PC-3 (cell line): ENCODE results near the gene CCNQ. TPM values are rescaled to one million over a fixed set of nuclear protein-coding genes. Genes with fewer than 3 reads are reported as not detected.

Experiments used
- ATAC-seq: fragments of 200-7000 bp; cut with Tn5 transposase; 2 replicates; pipeline ENCODE4 v1.9.1; 2020; ENCODE audit warnings: mild to moderate bottlenecking, moderate library complexity
- BruUV-seq: library from RNA; stranded (reverse); fragments of 400-500 nt; replicated peaks from 2 replicates; lab custom pipeline; 2021; lab: Mats Ljungman, UMichigan
- CTCF ChIA-PET: fragments of 300-600 bp; sonication (Branson Sonifier 250); formaldehyde crosslinking; loops from one replicate; lab custom pipeline; 2022; ENCODE audit warnings: antibody characterized with exemption; lab: Charles Lee
- POLR2A ChIA-PET: fragments of 300-600 bp; sonication (Branson Sonifier 250); formaldehyde crosslinking; loops from one replicate; lab custom pipeline; 2022; ENCODE audit warnings: antibody characterized with exemption; ENCODE audit not compliant: unreplicated experiment; lab: Charles Lee
- DNase-seq: peaks from one replicate; pipeline ENCODE4 v3.0.0-alpha.2; 2015
- H2AFZ ChIP-seq: fragments of 300-600 bp; sonication (generic); 2 replicates; pipeline ENCODE4 v1.6.0; 2016; ENCODE audit warnings: antibody characterized with exemption, low read length
- H3F3A ChIP-seq: fragments of 300-600 bp; sonication (generic); one replicate; pipeline ENCODE4 v1.6.0; 2017; ENCODE audit warnings: antibody characterized with exemption, low read length, control low read depth, mild to moderate bottlenecking; ENCODE audit not compliant: unreplicated experiment
- H3K27ac ChIP-seq: fragments of 300-600 bp; sonication (generic); 2 replicates; pipeline ENCODE4 v1.5.1; 2016; ENCODE audit warnings: mild to moderate bottlenecking, low read length
- H3K27me3 ChIP-seq: fragments of 300-600 bp; sonication (generic); 2 replicates; pipeline ENCODE4 v1.6.1; 2016; ENCODE audit warnings: low read length, mixed read lengths
- H3K36me3 ChIP-seq: fragments of 300-600 bp; sonication (generic); 2 replicates; pipeline ENCODE4 v1.6.1; 2016; ENCODE audit warnings: low read depth, mixed run types, low read length, mixed read lengths
- H3K4me1 ChIP-seq: fragments of 300-600 bp; sonication (generic); 2 replicates; pipeline ENCODE4 v1.5.1; 2016; ENCODE audit warnings: low read length; ENCODE audit not compliant: insufficient read depth
- H3K4me2 ChIP-seq: fragments of 300-600 bp; sonication (generic); 2 replicates; pipeline ENCODE4 v1.6.0; 2016; ENCODE audit warnings: low read length
- H3K4me3 ChIP-seq: fragments of 300-600 bp; sonication (generic); 2 replicates; pipeline ENCODE4 v1.5.1; 2016; ENCODE audit warnings: mild to moderate bottlenecking, low read length, mixed read lengths
- H3K79me2 ChIP-seq: fragments of 300-600 bp; sonication (generic); 2 replicates; pipeline ENCODE4 v1.6.1; 2017; ENCODE audit warnings: low read length, mixed read lengths
- H3K9ac ChIP-seq: fragments of 300-600 bp; sonication (generic); 2 replicates; pipeline ENCODE4 v1.6.0; 2016; ENCODE audit warnings: mild to moderate bottlenecking, low read length
- H3K9me2 ChIP-seq: fragments of 300-600 bp; sonication (generic); replicated peaks from 2 replicates; pipeline ENCODE4 v1.6.1; 2016; ENCODE audit warnings: mixed run types, low read length, mixed read lengths
- H3K9me3 ChIP-seq: fragments of 300-600 bp; sonication (generic); 2 replicates; pipeline ENCODE4 v1.6.1; 2016; ENCODE audit warnings: low read length, mixed read lengths
- H4K20me1 ChIP-seq: fragments of 300-600 bp; sonication (generic); 2 replicates; pipeline ENCODE4 v1.6.1; 2016; ENCODE audit warnings: low read length, mixed read lengths
- EZH2 ChIP-seq: fragments of 300-600 bp; sonication (generic); IDR thresholded peaks from one replicate; pipeline ENCODE4 v1.6.1; 2017; ENCODE audit warnings: antibody characterized with exemption, mild to moderate bottlenecking, low read length; ENCODE audit not compliant: unreplicated experiment
- EZH2phosphoT487 ChIP-seq: fragments of 300-600 bp; sonication (generic); IDR thresholded peaks from 2 replicates; pipeline ENCODE4 v1.6.1; 2018; ENCODE audit warnings: mild to moderate bottlenecking, antibody characterized with exemption, low read length, borderline replicate concordance
- intact Hi-C: fragments of 100-400 bp; cut with micrococcal nuclease; formaldehyde crosslinking; loops from 2 replicates; pipeline ENCODE4 v1.9.0; 2023
- total RNA-seq: library from RNA; depleted of rRNA; stranded (reverse); fragments of >200 nt; gene quantifications from 2 replicates; pipeline ENCODE4 v1.2.3, GENCODE V29; 2014
- TF ChIP-seq, protein P1 (sequence below): fragments of 300-600 bp; sonication (generic); conservative IDR thresholded peaks from 2 replicates; pipeline ENCODE4 v1.5.1; 2017; ENCODE audit warnings: antibody characterized with exemption, low read depth, mild to moderate bottlenecking, low read length

CCNQ gene
- total RNA-seq, 1 experiment from 2014 or later = 110 TPM

DNA sequence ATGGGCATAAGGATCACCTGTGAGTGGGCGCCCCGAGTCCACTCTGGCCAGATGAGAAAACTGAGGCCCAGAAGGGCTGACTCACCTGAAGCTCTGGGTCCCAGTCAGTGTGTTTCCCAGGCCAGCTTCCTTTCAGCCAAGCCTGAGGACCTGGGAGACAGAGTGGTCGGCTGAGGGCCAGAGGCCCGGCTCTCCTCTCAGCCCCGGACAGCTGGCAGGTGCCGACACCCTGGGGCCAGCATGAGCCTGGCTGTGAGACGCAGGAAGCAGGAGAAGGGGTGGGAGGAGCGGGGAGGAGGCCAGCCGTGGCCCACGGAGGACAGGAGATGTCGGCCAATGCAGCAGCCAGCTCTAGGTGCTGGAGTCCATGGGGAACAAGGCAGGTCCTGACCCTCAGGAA lies 52.6 kb downstream of the CCNQ start:
- ATAC-seq (no peak), DNase-seq (no peak)
- intact Hi-C loops = no loop called here
- H3K9ac ChIP-seq = no peak overlapping the region
- ChIA-PET CTCF (no interaction called here), POLR2A (no interaction called here)
- H3K79me2 ChIP-seq = no peaks in the 10 kb centered on the region
- no peak overlapping the region for H3K4me3 ChIP-seq
- H3K27ac ChIP-seq = no peak overlapping the region
- H3K4me2 ChIP-seq = no peak overlapping the region
- no peaks in the 10 kb centered on the region for H3F3A ChIP-seq
- H3K36me3 ChIP-seq = no peaks in the 10 kb centered on the region
- H3K9me3 ChIP-seq = no peaks in the 10 kb centered on the region
- H2AFZ ChIP-seq = no peak overlapping the region
- H3K9me2 ChIP-seq = no peaks in the 10 kb centered on the region
- H3K4me1 ChIP-seq = no peaks in the 10 kb centered on the region
- BruUV-seq = no TSS peak
- H3K27me3 ChIP-seq = no peaks in the 10 kb centered on the region
- H4K20me1 ChIP-seq = no peaks in the 10 kb centered on the region
- TF ChIP-seq EZH2 (no peak), EZH2phosphoT487 (no peak)
- TF ChIP-seq, protein P1, sequence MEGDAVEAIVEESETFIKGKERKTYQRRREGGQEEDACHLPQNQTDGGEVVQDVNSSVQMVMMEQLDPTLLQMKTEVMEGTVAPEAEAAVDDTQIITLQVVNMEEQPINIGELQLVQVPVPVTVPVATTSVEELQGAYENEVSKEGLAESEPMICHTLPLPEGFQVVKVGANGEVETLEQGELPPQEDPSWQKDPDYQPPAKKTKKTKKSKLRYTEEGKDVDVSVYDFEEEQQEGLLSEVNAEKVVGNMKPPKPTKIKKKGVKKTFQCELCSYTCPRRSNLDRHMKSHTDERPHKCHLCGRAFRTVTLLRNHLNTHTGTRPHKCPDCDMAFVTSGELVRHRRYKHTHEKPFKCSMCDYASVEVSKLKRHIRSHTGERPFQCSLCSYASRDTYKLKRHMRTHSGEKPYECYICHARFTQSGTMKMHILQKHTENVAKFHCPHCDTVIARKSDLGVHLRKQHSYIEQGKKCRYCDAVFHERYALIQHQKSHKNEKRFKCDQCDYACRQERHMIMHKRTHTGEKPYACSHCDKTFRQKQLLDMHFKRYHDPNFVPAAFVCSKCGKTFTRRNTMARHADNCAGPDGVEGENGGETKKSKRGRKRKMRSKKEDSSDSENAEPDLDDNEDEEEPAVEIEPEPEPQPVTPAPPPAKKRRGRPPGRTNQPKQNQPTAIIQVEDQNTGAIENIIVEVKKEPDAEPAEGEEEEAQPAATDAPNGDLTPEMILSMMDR = no peak

DNA sequence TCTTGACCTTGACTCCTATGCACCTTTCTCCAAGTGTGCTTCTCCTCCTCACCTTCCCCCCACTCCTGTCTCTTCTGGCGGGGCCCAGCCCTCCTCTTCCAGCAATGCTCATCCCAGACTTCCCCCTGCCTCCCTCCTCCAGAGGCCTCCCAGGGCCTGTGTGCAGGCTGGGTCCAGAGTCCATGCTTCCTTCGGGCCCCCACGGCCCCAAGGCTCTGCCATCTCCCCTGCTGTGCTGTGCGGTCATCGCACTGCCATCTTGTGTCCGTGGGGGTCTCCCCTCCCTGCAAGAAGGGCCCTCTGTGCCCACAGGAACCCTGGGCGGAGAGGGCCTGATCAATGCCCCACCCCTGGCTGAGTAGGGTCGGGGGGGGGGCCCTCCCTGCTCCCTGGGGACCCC lies 54.2 kb downstream of the CCNQ start:
- TF ChIP-seq EZH2phosphoT487 = no peak
- TF ChIP-seq EZH2 = no peak
- TF ChIP-seq, protein P1 = no peak
- Histone ChIP-seq H3K4me1 (no peaks in the 10 kb centered on the region), H2AFZ (no peak overlapping the region), H3K9ac (no peak overlapping the region), H3K4me2 (no peak overlapping the region), H3K27ac (no peak overlapping the region), H3K4me3 (no peak overlapping the region), H3F3A (no peaks in the 10 kb centered on the region), H3K9me3 (no peaks in the 10 kb centered on the region), H4K20me1 (no peaks in the 10 kb centered on the region), H3K9me2 (no peaks in the 10 kb centered on the region), H3K79me2 (no peaks in the 10 kb centered on the region), H3K27me3 (no peaks in the 10 kb centered on the region), H3K36me3 (no peaks in the 10 kb centered on the region)
- POLR2A ChIA-PET = no interaction called here
- BruUV-seq = no TSS peak
- DNase-seq = no peak
- ATAC-seq = no peak
- intact Hi-C loops = no loop called here
- CTCF ChIA-PET = no interaction called here

DNA sequence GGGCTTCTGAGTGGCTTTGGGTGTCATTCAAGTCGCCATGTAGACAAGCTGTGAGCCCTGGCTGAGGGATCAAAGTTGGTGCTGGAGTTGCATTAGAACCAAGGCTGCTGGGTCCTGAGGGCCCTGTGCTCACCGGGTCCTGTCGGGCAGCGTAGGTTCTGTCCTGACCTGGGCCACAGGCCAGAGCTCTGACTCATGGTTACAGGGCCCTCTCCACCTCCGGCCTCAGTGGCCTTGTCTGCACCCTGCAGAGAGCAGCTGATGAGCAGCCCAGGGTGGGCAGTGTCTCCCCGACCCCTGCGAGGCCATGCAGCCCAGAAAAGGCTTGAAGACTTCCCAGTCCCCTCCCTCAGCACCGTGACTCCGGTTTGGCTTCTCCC lies 59.0 kb downstream of the CCNQ start:
- Histone ChIP-seq H3F3A (no peaks in the 10 kb centered on the region), H3K4me1 (no peaks in the 10 kb centered on the region), H3K79me2 (no peaks in the 10 kb centered on the region), H3K9me2 (no peaks in the 10 kb centered on the region), H3K27me3 (peaks cover 13% of the 10 kb centered on the region; the same call in 1 of the 2 replicates), H3K9ac (no peak overlapping the region), H4K20me1 (no peaks in the 10 kb centered on the region), H3K36me3 (no peaks in the 10 kb centered on the region), H2AFZ (no peak overlapping the region), H3K4me2 (no peak overlapping the region), H3K27ac (no peak overlapping the region), H3K9me3 (no peaks in the 10 kb centered on the region), H3K4me3 (no peak overlapping the region)
- DNase-seq (no peak), ATAC-seq (peak; percentile 11; the same call in 1 of the 2 replicates)
- intact Hi-C loops = loop anchor here (5.0 kb wide), 1 partner anchor 127 kb away; no protein-coding TSS in a partner anchor
- BruUV-seq = no TSS peak
- ChIA-PET CTCF (interaction anchor here (0.8 to 1.2 kb wide), 2 partner anchors 69 to 128 kb away, joined by 3 to 7 read pairs; no protein-coding TSS in a partner anchor), POLR2A (no interaction called here)
- TF ChIP-seq EZH2phosphoT487 = no peak
- TF ChIP-seq, protein P1 = no peak
- no peak for TF ChIP-seq EZH2
